Osteoblast (primary cell): ENCODE measurements around the gene QSOX1. TPM values are rescaled to one million over a fixed set of nuclear protein-coding genes. Genes with fewer than 3 reads are reported as not detected.

Experiments
- DNase-seq: peaks from one replicate; pipeline ENCODE4 v3.0.0; 2011; ENCODE audit warnings: low spot score, mixed read lengths; ENCODE audit not compliant: insufficient read length; ENCODE audit errors: missing footprints
- H2AFZ ChIP-seq: 2 replicates; pipeline ENCODE4 v1.6.0; 2011; ENCODE audit warnings: mild to moderate bottlenecking, low read length
- H3K27ac ChIP-seq: 2 replicates; pipeline ENCODE4 v1.5.1; 2011; ENCODE audit warnings: mild to moderate bottlenecking, low read depth, low read length, moderate library complexity
- H3K27me3 ChIP-seq: 2 replicates; pipeline ENCODE4 v1.6.0; 2012; ENCODE audit warnings: mild to moderate bottlenecking, control low read depth, inconsistent platforms, low read length, moderate library complexity; ENCODE audit not compliant: insufficient read depth
- H3K36me3 ChIP-seq: 2 replicates; pipeline ENCODE4 v1.5.1; 2011; ENCODE audit warnings: mild to moderate bottlenecking, low read length, control low read depth, moderate library complexity; ENCODE audit not compliant: insufficient read depth
- H3K4me1 ChIP-seq: 2 replicates; pipeline ENCODE4 v1.5.1; 2011; ENCODE audit warnings: mild to moderate bottlenecking, low read length, control low read depth, moderate library complexity; ENCODE audit not compliant: insufficient read depth
- H3K4me2 ChIP-seq: 2 replicates; pipeline ENCODE4 v1.6.0; 2011; ENCODE audit warnings: mild to moderate bottlenecking, low read length; ENCODE audit not compliant: insufficient read depth
- H3K4me3 ChIP-seq: fragments of 200-600 bp; sonication (generic); 3 replicates; pipeline ENCODE4 v1.5.1; 2012; ENCODE audit warnings: mild to moderate bottlenecking, low read length, inconsistent platforms; ENCODE audit not compliant: insufficient read depth
- H3K79me2 ChIP-seq: 2 replicates; pipeline ENCODE4 v1.6.0; 2012; ENCODE audit warnings: mild to moderate bottlenecking, low read length, control low read depth, inconsistent platforms; ENCODE audit not compliant: insufficient read depth
- H3K9me3 ChIP-seq: 2 replicates; pipeline ENCODE4 v1.5.1; 2011; ENCODE audit warnings: low read depth, low read length, control low read depth
- H4K20me1 ChIP-seq: 2 replicates; pipeline ENCODE4 v1.6.0; 2012; ENCODE audit warnings: mild to moderate bottlenecking, low read length, control low read depth; ENCODE audit not compliant: insufficient read depth
- CTCF ChIP-seq: IDR thresholded peaks from 2 replicates; pipeline ENCODE4 v1.5.1; 2011; ENCODE audit warnings: mild to moderate bottlenecking, low read depth, low read length, moderate library complexity; ENCODE audit errors: extremely low read depth
- total RNA-seq: library from RNA; depleted of rRNA; stranded (reverse); fragments of >200 nt; gene quantifications from 2 replicates; pipeline ENCODE4 v1.2.3, GENCODE V29; 2012

Gene QSOX1
- total RNA-seq, 1 donor = 373 TPM

- no peak overlapping the region for H3K27ac ChIP-seq
- no peaks in the 10 kb centered on the region for H3K9me3 ChIP-seq
- H2AFZ ChIP-seq = no peak overlapping the region
- H3K27me3 ChIP-seq = no peaks in the 10 kb centered on the region
- peaks cover 42% of the 10 kb centered on the region for H3K36me3 ChIP-seq
- no peak overlapping the region for H3K4me2 ChIP-seq
- peaks cover 72% of the 10 kb centered on the region for H4K20me1 ChIP-seq
- DNase-seq = peak; percentile 45
- no peaks in the 10 kb centered on the region for H3K4me1 ChIP-seq
- H3K4me3 ChIP-seq = no peak overlapping the region
- TF ChIP-seq CTCF = no peak
- peaks cover 100% of the 10 kb centered on the region for H3K79me2 ChIP-seq
Observed at GRCh38 chr1:180167021-180167701, 12.5 kb downstream of the QSOX1 start.

GRCh38 chr1:180167721-180168467 lies 13.2 kb downstream of the QSOX1 start:
- no peaks in the 10 kb centered on the region for H3K4me1 ChIP-seq
- no peak overlapping the region for H3K27ac ChIP-seq

GRCh38 chr1:180168786-180169639 lies 14.3 kb downstream of the QSOX1 start:
- peaks cover 90% of the 10 kb centered on the region for H3K79me2 ChIP-seq
- DNase-seq = peak; percentile 77
- no peak overlapping the region for H3K4me2 ChIP-seq
- H3K36me3 ChIP-seq = peaks cover 41% of the 10 kb centered on the region
- H3K9me3 ChIP-seq = no peaks in the 10 kb centered on the region
- no peak overlapping the region for H3K4me3 ChIP-seq
- H2AFZ ChIP-seq = no peak overlapping the region
- peaks cover 75% of the 10 kb centered on the region for H4K20me1 ChIP-seq
- no peak overlapping the region for H3K27ac ChIP-seq
- no peaks in the 10 kb centered on the region for H3K27me3 ChIP-seq
- TF ChIP-seq CTCF = peak; percentile 63
- peaks cover 7% of the 10 kb centered on the region for H3K4me1 ChIP-seq

More at GRCh38 chr1:180167721-180168467, 13.2 kb downstream of the QSOX1 start:
- peak; percentile 45 for DNase-seq
- Histone ChIP-seq H4K20me1 (peaks cover 73% of the 10 kb centered on the region), H2AFZ (no peak overlapping the region), H3K79me2 (peaks cover 96% of the 10 kb centered on the region), H3K4me2 (no peak overlapping the region), H3K27me3 (no peaks in the 10 kb centered on the region), H3K9me3 (no peaks in the 10 kb centered on the region), H3K4me3 (no peak overlapping the region), H3K36me3 (peaks cover 39% of the 10 kb centered on the region)
- TF ChIP-seq CTCF = no peak
